NCI-H460 (cell line): ENCODE data around the gene GALNT15. TPM values are rescaled to one million over a fixed set of nuclear protein-coding genes. Genes with fewer than 3 reads are reported as not detected.

ENCODE experiments used
- DNase-seq: peaks from one replicate; pipeline ENCODE4 v3.0.0-alpha.2; 2016; ENCODE audit warnings: low read depth; ENCODE audit errors: extremely low read depth
- total RNA-seq: library from RNA; depleted of rRNA; stranded (reverse); fragments of >200 nt; shearing (Covaris generic); gene quantifications from 2 replicates; pipeline ENCODE4 v1.2.3, GENCODE V29; 2014

GALNT15 gene
- total RNA-seq, 1 experiment from 2014 or later = 0.07 TPM

- DNase-seq = no peak
Observed at GRCh38 chr3:16148783-16149182, 25.7 kb upstream of the GALNT15 start.

GRCh38 chr3:16150285-16150684 lies 24.2 kb upstream of the GALNT15 start:
- DNase-seq = no peak

DNA sequence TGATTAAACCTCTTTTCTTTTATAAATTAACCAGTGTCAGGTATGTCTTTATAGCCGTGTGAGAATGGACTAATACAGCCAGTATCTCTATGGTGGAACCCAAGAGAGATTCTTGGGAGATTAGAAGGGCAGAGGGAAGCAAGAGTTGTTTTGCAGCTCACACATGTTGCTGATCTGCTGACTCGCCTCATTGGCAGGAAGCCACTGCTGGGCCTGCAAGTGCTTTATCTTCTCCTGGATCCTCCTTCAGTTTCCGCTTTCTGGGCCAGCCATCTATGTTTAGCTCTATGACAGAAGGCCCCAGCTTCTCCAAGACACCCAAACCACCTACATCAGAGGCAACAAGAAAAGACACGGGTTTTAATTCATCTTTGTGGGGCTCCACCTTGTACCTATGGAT lies 23.4 kb upstream of the GALNT15 start:
- no peak for DNase-seq

- DNase-seq = no peak
Observed at GRCh38 chr3:16168211-16168610, 6.3 kb upstream of the GALNT15 start.

DNA sequence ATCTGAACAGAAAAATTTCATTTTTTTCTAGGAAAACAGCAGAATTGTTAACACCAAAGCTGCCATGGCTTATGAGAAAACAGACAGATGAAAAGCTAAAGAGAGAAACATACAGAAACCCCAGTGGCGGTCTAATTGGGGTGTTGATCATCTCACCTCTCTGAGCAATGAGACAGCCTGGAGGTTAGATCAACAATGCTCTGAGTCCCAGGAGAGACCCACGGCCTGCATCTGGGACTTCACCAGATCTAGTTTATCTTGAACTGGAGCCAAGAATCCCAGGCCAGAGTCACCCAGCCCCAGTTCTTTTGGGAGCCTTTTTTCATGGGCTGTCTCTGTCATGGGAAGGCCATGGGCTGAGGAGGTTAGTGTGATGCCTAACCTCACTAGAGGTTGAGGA lies 3.5 kb upstream of the GALNT15 start:
- no peak for DNase-seq

DNA sequence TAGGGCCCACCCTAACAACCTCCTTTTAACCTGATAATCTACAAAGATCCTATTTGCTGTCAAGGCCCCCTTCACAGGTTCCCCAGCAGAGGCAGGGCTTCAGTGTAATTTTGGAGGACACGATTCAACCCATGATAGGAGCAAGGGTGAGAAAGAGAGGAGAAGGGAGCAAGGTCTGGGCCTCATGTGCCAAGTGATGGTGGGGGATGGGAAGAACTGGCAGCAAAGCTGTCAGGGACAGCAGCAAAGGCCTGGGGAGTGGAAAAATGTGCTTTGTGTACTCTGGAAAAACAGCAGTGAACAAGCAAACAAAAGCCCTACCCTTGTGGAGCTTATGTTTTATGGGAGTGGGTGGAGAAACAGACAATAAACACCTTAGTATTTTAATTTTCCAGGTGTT lies 2.7 kb upstream of the GALNT15 start:
- no peak for DNase-seq

- DNase-seq = no peak
Observed at GRCh38 chr3:16173283-16174025, 1.0 kb upstream of the GALNT15 start.

GRCh38 chr3:16174026-16174355 lies 489 bp upstream of the GALNT15 start:
- no peak for DNase-seq

- no peak for DNase-seq
Observed at GRCh38 chr3:16174976-16175901, 759 bp downstream of the GALNT15 start.

DNA sequence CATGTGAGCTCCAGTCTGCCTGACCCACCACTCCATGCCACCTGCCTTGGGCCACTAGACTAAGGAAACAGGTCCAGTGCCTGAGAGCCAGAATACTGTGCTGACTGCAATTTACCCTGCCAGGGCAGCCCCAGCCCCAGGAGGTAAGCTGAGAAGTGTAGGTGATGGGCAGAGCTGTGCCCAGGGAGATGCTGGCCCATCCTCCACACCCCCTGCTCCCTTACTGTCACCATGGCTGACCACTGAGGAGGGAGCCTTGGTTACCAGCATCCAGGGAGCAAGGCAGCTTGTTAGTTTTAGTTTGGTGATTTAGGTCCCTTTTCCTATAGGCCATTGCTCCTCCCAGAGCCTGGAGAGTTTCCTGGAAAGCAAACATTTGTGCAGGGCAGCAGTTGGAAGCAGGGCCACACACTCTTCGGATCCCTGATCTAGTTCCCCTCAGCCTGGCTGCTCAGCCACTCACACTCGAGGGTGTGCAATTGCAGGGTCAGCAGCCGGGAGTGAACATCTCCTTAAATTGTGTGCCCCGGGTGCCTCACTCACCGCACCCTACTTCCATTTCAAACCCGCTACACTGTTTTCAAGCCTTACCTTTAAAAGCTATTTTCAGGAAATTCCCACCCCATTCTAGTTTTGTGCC lies 2.0 kb downstream of the GALNT15 start:
- DNase-seq = no peak

DNA sequence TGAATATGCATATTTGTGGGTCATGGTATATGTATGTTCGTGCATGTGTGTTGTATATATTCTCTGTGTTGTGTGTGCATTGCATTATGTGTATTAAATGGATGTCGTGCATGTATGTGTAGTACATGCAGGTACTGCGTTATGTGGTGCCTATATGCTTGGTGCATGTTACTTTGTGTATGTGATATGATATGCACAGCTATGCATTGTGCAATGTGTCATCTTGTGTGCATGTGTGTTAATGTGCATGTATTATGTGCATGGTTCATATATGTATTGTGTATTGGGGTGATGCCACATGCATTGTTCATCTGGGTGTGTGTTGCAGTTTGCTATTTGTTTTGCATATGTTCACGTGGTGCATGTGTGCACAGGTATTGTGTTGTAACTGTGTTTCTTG lies 2.9 kb downstream of the GALNT15 start:
- DNase-seq = no peak

DNA sequence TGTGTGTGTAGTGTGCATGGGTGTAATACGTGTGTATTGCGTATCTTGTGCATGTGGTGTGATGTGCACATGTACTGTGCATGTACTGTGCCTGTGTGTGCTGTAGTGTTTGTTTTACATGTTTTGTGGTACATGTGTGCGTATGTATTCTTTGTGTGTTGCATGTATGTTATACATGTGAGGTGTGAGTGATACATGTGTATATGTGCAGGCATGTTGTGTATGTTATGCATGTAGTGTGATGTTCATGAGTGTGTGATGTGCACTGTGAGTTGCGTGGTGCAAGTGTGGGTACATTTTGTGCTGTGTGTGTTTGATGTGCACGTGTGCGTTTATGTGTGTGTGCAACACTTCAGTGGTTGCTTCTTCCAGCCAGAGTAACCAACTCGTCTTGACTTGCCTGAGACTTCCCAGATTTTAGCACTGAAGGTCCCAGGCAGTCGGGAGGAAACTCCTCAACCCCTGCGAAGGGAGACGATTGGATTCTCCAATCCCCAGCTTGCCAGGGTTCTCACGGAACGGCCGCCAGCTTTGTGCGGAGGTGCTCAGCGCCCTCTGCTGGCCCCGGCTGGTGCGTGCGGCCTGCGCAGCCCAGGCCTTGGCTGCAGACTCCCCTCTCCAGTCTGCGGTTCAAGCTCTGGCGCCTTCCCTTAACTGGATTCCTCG lies 3.6 kb downstream of the GALNT15 start:
- DNase-seq = peak; percentile 56

DNA sequence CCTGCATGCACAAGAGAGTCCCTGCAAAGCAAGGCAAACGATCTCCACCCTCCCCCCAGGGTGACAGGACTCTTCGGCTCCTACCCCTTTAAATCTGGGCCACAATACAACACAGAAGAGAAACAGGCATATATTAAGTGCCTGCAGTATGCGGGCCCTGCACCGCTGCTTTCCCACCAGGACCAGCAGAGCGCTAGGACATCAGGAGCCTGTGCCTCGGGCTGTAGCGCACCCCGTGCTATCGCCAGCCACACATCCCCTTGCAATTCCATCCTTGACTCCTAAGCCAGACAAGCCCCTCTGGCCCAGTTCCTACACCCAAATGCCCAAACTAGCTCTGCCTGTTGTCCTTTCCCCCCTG lies 4.1 kb downstream of the GALNT15 start:
- no peak for DNase-seq

- DNase-seq = no peak
Observed at GRCh38 chr3:16179261-16179660, 4.8 kb downstream of the GALNT15 start.

DNA sequence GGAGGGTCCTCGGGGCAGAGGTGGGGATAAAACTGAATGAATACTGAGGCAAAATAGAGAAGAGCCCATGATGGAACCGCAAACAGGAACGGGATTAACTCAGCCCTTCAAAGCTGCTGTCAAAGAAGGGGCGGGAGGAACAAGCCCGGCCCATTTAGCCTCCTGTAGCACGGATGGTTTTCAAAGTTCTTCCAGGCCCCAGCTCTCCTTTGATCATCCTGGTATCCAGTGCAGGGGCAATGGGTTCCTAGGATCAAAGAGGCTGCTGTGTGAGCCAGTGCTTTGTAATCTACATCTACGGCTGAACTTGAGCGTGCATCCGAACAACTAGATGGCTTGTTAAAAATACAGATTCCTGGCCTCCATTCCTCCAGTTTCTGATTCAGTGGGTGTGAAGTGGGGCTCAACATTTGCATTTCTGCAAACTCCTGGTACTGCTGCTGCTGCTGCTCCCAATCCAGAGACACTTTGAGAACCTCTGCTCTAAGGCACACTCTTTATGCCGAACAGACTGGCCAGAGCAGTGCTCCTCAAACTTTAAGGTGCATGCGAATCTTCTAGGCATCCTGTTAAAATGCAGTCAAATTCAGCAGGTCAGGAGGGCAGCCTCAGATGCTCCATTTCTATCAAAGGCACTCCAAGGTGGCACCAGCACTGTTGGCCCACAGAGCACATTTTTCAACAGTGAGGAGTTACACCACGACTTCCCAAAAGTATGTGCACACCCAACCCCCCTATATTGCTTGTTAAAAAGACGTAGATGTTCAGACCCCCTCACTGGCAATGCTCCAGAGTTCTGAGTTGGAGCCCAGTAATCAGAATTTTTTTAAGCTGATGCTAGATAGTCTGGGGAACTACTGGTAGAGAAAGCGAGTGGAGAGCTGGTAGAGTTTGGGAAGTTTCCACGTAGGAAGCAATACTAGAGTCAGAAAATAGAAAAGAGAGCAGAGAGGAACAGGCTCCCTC lies 5.6 kb downstream of the GALNT15 start:
- DNase-seq = no peak

DNA sequence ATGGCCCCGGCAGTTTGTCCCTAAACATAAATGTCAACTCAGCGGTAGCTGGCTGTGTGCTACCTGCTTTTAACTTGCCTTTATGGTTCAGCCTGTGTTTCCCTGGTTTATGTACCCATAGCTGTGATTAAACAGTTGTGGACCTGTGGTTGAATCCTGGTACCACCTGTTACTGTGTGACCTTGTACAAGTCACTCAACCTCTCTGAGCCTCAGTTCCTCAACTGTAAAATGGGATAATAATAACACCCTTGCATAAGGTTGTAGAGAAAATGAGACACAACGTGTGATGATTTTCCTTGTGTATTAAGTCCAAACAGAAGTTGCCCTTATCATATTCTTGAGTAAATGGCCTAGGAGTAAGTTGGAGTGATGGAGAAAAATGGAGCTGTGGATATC lies 6.3 kb downstream of the GALNT15 start:
- no peak for DNase-seq

DNA sequence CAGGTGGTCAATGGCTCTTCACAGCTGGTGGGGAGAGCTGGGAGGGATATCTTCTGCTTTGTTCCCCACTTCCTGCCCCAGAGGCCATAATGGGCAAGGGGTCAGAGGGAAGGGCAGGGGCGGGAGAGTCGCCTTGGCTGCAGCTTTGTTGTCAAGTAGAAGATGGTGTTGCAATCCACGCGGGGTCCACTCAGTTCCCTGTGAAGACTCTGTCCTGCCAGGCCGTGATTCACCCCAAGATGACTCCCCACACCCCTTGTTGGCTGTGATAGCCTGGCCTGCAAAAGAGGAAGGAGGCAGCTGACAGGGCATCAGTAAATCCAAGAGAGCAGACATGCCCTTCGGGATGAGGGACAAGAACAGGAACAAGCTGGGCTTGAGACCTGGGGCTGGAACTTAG lies 6.9 kb downstream of the GALNT15 start:
- no peak for DNase-seq

- no peak for DNase-seq
Observed at GRCh38 chr3:16182183-16182582, 7.7 kb downstream of the GALNT15 start.

DNA sequence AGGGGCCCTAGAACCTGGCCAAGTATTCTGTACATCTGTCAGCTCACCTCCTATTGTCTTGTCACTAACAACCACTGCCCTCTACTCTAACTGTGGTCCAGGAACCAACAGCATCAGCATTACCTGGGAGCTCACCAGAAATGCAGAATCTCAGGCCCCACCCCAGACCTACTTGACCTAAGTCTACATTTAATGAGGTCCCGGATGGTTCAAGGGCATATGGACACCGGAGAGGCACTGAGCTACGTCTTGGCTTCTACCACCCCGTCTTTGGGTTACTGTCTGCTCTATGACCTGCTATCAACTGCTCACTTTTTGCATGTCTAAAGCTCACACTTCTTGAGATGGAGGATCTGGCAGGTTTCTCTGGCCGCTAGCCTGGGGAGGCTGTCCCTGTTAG lies 8.1 kb downstream of the GALNT15 start:
- DNase-seq = no peak

DNA sequence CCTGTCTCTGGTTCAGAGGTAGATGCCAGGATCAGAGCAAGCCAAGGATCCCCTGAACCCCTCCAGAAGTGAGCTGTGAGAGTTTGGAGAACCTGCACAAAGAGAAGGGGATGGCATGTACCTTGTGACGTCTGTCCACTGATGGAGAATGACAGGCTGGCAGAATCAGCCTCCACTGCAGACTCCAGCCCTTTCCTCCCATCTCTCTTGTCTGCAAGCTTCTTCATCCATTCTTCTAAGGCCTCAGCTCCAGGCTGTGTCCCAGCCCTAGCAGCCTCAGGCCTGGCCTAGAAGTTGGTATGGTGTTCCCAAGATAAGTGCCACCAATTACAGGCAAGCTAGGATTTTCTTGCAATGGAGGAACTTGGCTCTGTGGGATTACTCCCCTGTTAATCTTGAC lies 8.6 kb downstream of the GALNT15 start:
- DNase-seq = no peak
